GM13977 (cell line): Measurements from ENCODE around the gene PRPF6.

ENCODE experiments used
- DNase-seq: peaks from one replicate; pipeline ENCODE4 v3.0.0; 2012; ENCODE audit warnings: low spot score
- in situ Hi-C: fragments of 300-500 bp; cut with MboI; formaldehyde crosslinking; loops from one replicate; pipeline ENCODE4 v1.12.0; 2022; ENCODE audit warnings: low sequenced_read_pairs, low pct_unique_long_range_greater_than_20kb, mixed read lengths, inconsistent platforms; ENCODE audit not compliant: unreplicated experiment
- TF ChIP-seq, protein P1 (sequence below): IDR thresholded peaks from 2 replicates; pipeline ENCODE4 v1.5.1; 2012; ENCODE audit warnings: mild to moderate bottlenecking, control low read depth; ENCODE audit not compliant: insufficient read depth; ENCODE audit errors: extremely low read depth, missing control alignments

PRPF6 gene

DNA sequence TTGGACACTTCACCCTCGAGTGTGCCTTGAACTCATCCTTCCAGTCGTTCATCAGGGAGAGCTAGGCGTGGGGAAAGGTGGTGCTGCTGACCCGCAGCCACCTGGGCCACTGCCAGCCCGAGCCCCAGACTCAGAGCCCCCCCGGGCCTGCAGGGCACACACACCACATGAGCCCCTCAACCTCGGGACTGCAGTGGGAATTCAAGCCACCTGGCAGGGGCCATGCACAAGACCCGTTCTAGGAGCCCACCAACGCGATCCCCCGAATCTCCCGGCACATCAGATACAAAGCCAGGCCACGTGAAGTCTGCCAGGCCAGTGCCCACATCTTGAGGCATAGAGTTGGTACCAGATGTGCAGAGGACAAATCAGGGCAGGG lies 14.0 kb upstream of the PRPF6 start:
- in situ Hi-C loops, result no loop called here
- TF ChIP-seq, protein P1, sequence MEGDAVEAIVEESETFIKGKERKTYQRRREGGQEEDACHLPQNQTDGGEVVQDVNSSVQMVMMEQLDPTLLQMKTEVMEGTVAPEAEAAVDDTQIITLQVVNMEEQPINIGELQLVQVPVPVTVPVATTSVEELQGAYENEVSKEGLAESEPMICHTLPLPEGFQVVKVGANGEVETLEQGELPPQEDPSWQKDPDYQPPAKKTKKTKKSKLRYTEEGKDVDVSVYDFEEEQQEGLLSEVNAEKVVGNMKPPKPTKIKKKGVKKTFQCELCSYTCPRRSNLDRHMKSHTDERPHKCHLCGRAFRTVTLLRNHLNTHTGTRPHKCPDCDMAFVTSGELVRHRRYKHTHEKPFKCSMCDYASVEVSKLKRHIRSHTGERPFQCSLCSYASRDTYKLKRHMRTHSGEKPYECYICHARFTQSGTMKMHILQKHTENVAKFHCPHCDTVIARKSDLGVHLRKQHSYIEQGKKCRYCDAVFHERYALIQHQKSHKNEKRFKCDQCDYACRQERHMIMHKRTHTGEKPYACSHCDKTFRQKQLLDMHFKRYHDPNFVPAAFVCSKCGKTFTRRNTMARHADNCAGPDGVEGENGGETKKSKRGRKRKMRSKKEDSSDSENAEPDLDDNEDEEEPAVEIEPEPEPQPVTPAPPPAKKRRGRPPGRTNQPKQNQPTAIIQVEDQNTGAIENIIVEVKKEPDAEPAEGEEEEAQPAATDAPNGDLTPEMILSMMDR, result no peak
- DNase-seq, result no peak

DNA sequence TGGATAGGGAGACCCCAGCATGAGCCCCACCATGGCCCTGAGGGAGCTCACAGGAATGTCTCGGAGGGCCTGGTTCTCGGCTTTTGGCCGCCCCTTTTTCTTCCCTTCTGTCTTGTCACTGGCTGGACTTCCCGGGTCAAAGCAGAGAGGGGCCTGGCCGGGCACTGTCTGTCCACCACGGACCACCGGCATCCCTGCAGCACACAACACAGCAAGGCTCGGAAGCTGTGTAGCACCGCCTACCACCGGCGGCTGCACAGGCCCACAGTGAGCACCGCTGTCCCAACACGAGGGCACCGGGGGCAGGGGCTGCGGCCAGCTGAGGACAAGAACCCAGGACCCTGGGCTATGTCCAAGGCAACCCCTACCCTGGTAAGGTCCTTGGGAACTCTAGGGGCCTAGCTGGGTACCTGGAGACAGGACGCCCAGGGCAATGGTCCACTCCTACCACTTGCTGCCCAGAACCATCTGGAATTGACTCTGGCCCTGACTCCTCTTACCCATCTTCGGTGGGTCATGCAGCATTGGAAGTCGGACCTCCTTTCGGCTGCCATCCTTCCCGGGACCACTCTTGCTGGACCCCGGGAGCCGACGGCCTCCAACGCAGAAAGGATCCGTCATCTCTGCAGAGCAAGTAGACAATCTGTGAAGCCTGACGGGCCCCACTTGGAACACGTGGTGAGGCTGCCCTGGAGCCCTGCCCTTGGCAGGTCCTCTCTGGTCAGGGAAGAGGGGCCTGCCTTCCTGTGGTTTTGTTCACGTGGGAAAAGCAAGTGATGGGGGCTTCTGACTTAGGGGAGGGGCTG lies 13.4 kb upstream of the PRPF6 start:
- in situ Hi-C loops, result no loop called here
- TF ChIP-seq, protein P1, result no peak
- no peak for DNase-seq

DNA sequence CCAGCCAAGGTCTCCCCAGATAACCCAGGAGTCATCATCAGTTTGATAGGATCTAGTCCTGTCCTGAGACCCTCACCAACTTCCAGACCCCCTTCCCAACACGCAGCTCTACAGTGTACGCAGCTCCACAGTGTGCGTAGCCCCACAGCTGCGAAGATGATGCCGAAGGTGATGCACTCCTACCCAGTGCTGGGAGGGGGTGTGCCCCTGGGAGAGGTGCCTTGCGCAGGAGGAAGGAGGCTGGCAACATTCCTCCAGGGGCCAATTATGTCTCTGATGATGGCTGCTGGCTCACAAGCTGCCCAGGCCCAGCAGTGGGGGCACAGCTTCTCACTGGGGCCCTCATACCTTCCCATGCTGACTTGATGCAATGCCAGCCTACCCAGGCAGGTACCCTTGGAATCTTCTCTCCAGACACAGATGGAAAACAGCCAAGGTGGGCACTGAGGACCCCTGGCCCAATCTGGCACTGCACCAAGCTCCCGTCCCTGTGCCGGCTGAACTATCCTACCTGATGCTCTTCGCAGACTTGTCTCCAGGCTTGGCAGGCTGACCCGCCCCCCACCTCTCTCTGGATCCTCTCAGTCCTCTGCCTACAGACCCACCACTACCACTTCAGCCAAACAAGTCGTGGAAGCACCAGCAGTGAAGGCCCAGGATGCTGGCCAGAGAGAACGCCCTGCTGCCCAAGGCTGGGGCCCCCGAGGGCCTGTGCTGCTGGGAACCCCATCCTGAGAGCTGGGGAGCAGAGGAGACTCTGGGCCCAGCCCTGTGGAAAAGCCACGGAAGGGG lies 12.6 kb upstream of the PRPF6 start:
- DNase-seq, result no peak
- TF ChIP-seq, protein P1, result no peak
- in situ Hi-C loops, result no loop called here

DNA sequence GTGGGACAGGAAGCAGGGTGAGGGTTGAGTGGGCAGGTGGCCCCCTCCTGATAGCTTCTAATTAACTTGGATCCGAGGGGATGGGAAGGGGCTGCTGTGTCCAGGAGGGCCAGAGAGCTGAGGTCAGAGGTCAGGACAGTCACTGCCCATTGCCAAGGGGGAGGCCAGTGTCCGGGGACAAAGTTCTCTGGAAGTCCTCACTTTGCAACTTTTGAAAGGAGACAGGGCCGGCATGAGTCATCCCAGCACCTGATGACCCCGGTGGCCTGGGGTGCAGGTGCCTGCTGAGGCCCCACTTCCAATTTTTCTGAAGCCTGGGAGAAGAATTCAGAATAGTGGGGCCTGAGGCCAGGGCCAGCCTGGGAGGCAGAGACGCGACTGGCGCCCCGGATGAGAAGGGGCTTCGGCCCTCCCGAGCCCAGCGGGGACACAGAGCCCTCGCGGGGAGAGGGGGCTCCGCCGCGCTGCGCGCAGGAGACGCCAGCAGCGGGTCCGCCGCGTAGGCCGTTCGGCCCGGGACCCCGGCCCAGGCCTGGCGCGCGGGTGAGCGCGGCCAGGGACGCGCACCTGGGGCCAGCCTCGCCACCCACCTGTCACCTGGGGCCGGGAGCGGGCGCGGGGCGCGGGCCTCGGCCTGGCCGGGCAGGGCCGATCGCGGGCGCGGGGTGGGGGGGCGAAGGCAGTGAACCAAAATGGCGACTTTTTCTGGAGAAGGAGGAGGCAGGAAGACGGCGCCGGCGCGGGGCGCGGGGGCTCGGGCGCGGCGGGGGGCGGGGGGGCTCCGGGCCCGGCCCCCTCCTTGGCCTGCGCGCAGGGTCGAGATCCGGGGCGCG lies 11.8 kb upstream of the PRPF6 start:
- peak; percentile 71 for DNase-seq
- in situ Hi-C loops, result no loop called here
- TF ChIP-seq, protein P1, result no peak

DNA sequence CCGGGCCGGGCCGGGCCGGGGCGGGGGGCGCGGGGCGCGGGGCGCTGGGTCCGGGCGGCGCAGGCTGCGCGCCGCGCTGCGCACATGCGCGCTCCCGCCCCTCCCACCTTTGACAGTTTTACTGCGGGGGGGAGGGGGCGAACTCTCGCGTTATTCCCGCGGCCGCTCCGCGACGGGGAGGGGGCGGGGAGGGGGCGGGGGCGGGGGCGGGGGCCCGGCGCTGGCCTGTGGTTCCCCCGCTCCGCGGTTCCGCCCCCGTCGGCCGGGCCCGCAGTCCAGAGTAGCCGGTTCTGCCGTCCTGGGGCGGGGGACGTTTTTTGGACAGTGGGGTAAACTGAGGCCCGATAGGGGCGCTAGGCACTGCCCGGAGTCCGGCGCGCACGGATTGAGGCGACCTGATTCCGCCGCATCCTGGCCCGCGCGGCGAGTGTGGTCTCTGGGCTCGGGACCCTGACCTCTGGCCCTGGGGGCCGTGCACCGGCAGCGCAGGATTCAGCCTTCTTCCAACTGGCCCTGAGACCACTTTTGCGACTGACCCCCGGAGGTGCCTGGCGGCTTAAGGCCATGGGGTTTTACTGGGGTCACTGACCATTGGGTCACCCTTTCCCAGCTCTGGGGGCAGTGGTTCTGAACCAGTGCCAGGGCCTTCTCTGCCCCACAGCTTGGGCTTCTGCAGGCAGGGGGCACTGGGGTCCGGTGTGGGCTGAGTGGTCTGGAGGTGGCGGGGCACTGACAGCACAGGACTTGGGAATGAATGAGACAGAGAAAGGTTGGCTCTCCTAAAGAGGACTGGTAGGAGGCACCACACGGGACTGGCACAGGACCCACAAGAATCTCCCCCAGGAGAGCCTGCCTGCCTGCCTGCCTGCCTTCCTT lies 10.9 kb upstream of the PRPF6 start, which contains the start of gene ZNF512B:
TSS of gene ZNF512B (minus strand) at position 93 of the 876 bp plus-strand sequence. CDS start 1,980 bp downstream, outside the sequence.
- in situ Hi-C loops, result no loop called here
- peak; percentile 95 for DNase-seq
- TF ChIP-seq, protein P1, result no peak
